G401.6 (cell line): ENCODE results near the gene PIK3R1.

Source experiments
- FAIRE-seq: peaks from 2 replicates; lab custom pipeline; 2012; peaks lifted over from hg19 to GRCh38; lab: Jason Lieb, UNC

PIK3R1 gene

DNA sequence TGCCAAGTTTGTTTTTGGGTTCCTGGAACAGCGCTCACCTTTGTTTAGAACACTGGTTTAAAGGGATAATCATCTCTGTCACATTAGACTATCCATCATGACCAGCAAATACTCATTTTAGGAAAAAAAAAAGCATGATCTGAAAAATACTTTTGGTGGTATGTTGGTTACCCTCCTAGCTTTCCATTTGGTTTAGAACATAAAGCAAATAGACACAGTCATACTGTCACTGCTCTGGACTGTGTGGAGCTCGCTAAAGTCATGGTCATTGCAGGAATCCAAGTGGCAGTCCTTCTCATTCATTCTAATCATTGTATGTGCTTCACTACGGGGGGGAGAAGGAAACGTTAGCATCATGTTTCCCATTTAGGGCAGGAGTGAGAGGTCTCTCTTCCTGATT is 83.5 kb downstream of the PIK3R1 start:
- no peak for FAIRE-seq

DNA sequence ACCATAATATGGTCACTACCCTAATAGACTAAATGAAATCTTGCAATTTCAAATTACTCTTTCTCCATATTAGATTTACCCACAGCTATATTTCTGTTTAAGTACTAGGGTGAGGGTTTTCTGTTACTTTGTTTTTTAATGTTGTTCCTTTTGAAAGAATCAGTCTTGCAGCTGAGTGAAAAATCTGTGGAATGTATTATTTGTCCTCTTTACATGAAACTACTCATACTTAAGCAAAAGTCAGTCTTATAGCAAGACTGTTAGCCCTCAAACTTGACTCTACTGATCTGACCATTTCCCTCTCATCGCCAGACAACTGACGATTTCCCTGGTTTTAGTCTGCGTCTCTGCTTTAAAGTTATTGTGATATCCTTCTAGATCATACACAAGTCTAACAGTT is 84.0 kb downstream of the PIK3R1 start:
- FAIRE-seq, result no peak

DNA sequence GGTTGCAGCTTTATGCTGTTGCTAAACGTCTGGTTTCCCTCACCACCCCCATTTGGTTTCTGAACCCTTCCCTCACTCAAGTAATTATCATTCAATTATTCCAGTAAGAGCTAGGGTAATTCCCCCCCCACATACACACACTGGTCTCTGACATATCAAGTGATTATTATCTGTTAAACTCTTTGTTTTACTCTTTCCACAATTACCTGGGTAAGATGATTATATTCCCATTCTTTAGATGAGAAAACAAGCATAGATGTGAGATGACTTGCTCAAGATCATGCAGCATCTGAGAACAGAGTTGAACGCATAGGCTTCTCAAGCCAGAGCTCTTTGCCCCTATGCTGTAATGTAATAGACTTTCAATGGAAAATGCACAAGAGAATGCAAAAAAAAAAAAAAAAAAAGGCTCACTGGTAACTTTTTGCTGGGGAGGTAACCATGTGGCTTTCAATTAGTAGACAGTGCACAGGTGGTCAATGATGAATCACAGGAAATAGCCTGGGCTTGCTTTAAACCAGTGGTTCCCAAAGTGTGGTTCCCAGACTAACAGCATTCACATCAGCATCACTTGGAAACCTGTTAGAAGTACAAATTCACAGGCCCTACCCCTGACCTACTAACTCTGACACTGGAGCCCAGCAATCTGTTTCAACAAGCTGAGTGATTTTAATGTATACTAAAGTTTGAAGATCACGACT is 87.6 kb downstream of the PIK3R1 start:
- FAIRE-seq, result no peak

DNA sequence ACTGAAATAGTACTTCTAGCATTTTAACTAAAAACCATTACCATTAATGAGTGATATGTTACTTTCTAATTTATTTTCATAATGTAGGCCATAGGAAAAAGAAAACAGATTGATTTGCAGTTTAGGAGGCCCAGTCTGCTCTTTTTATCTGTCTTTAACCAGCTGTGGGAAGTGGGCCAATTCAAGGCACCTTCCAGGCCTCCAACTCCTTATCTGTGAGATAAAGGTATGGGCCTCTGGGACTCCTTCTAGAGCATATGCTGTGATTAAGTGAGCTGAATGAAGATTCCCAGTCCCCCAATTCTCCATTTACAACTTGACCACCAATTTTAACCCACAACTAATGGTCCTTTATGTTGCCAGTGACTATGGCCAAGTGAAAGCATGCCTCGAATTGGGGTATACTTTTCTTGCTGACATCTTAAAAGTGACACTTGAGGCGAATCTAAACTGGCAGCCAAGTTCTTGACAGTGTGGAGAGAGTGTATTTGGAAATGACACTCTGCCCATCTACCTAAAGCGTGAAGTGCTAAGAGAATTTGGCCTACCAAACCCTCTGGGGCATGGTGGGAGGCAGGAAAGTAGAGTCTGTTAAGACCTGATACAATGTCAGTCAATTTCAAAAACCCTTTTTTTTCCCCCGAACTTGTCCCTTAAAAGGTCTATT is 88.3 kb downstream of the PIK3R1 start:
- FAIRE-seq, result no peak

DNA sequence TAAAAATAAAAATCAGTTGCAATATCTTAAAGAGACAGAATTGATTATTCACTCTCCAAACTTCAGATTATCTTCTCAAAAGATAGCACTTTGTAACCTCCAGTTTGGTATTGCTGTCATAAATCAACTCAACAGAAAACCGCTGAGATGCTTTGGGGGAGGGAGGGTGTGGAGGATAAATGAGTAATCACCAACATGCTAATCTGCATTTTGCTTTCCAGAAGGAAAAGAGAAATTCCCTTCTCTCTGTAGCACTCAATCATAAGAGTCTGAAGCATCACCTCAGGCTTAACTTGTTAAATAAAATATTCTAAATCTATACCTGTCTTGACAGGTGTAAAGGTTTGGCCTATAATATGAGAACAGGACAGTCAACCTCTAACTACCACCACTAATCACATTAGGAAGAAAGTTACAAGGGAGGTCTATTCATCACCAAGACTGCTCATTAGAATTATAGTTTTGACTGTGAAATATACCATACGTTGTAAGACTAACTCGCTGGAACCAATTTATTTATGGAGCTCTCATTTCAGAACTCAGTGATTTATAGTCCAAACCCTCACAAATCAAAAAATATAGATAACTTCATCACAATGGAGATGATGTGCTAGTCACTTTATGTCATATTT is 89.0 kb downstream of the PIK3R1 start:
- no peak for FAIRE-seq

DNA sequence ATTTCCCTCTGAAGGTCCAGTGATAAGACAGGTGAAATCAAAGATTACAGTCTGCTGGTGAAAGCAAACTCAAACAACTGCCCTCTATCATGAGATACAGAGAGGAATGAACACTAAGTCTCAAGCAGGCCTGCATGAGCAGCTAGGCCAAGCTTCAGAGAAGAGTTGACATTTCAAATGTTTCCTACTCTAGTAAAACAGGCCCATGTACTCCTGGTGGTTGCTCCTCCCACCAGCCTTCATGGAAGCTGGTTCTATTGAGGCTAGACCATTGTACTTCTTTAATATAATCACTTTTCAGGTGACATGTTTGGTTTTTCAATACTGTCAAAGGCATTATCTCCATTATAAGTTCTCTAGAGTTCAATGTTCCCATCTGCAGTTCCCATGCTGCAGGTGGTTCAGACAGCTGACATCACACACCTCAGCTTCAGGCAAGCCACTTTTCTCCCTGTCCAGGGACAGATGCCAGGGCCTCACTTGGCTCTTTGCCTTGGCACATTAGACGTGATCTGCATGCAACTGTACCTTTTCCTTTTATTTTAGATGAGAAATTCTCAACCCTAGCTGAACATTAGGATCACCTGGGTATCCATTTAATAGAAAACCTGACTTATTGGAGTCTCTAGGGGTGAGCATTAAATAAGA is 89.8 kb downstream of the PIK3R1 start:
- no peak for FAIRE-seq

DNA sequence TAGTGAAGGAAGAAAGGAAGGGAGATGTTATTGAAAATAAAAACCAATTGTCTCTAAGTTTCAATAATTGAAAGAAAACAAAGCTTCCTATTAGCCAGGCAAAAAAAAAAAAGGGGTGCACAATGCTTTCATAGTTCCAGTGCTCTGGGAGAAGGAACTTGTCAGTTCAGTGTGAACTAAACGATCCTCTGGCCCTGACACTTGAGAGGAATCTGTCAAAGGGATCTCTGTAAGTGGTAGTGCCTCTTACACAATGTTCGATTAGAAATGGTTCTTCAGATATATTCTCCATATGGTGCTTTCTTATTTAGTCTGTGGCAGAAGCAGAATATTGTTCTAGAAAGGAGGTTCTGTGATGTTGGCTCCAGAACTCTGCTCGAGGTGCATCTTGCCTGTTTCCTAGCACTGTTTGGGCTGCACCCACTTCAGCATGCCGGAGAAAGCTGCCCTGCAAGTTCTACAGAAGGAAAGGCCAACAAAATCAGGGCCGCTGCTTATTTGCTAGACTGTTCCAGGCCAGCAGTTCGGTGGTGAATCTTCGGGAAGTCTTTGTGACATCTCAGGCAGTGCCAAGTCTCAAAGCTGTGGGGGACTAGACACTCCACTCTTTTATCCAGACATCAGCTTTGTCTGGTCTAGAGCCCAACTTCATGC is 90.9 kb downstream of the PIK3R1 start:
- no peak for FAIRE-seq

DNA sequence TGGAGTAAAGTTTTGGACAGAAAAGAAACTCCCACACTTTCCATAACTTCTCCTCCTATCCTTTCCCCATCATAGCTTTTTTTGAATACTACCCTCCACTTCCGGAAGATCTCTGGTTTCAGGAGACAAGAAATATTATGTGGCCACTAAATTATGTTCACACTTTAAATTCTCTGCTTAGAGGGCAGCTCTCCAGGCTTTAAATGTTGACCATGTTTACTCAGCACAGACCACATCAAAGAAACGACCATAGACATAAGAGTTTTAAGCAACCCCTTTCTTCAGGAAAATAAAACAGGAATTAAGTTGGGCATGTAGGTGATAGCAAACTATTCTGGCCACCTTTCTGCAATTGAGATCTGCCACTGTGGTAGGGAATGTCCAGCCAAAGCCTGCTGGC is 97.8 kb downstream of the PIK3R1 start:
- FAIRE-seq, result no peak

DNA sequence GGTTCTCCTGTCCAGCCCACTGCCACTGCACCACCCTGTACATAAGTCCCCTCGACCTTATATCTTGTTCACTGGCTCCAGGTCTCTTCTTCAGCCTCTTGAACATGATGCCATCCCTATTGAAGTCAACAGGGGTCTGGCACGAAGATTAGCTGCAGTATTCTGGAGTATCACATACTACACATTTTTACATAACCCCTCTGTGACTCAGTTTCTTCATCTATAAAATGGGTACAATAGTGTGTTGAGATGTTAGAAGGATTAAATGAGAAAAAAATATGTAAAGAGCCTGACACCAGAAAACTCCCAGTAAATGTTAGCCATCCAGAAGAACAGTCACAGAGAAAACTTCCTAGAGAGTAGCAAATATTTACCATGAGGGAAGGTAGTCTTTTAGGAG is 98.9 kb downstream of the PIK3R1 start:
- FAIRE-seq, result no peak

DNA sequence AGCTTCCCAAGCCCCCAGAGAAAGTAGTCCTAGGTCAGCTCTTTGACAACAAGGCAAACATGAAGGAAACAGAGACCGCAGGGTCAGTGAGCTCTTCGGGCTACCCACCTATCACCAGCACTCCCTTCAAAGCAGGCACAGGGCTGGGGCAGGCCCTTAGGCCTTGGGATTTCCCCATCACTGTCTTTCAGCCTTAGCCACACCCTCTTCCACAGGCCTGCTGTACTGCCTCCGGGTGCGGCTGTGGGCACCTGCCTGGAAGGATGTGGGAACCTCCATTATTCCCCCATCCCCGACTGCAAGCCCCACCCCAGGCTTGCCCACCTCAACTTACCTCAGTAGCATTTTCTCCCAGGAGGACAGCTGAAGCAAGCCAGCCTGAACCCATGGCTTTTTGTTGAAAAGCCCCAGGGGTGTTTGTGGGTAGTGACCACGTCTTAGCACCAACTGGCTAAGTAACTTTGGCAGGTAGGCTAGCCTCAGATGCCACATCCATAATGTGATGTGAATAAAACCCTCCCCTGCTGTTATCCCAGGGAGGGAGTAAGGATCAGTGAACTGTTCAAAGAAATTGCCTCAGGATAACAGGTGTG is 100.2 kb downstream of the PIK3R1 start:
- no peak for FAIRE-seq

DNA sequence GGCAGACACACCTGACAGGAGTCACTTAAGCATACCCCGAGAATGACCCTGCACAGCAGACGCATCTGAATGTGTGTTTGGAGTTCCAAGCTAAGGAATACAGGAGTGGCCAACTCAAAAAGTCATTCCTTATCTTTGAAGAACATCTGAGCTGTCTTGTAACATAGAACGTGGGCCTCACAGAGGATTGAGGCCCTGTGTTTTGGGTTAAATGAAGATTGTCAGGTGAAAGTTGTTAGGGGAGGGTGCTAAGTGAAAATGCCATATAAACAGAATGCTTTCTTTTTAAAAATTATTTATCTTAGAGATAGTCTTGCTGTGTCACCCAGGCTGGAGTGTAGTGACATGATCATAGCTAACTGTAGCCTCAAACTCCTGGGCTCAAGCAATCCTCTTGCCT is 100.9 kb downstream of the PIK3R1 start:
- FAIRE-seq, result no peak

DNA sequence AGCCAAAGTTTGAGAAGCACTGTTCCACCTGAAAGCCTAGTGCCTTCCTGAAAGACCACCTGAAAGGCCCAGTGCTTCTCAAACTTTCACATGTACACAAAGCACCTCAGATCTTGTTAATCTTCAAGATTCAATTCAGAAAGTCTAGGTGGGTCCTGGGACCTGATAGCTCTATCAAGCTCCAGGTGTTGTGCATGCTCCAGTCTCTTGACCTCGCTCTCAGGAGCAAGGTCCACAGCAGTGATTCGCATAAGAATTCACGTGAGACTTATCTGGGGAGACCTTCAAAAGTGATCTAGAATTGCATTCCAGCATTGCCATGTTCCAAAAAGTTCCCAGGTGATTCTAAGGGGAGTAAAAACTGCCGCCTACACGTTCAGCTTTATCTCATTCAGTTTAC is 102.1 kb downstream of the PIK3R1 start:
- no peak for FAIRE-seq

DNA sequence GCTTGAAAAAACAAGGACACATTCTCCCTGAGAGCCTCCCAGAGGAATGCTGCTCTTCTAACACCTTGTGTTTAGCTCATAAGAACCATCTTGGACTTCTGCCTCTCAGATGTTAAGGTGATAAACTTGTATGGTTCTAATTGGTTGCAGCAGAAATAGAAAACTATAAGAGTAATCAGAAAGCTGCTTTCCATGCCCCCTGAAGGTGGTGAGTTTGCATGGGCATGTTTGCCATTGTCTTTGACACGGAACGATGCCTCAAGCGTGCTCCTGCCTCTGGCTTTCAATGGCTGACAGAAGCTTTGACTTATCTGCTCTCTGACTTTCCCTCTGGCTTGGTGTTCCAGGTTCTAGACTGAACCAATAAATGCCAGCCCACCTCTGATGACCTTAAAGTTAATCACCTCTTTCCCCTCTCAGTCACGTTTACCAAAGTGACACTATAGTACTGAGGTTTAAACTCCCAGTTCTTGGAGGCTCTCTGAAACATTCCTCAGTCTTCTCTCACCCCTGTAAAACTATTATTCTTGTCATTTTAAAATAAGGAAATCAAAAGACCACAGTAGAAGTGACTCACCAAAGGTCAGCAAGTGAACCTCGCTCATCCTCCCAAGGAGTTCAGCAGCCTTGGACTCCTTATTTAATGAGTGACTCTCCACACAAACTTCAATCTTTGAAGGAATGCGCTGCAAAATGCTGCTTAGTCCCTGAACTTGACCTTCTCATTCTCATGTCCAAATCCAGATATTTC is 103.6 kb downstream of the PIK3R1 start:
- no peak for FAIRE-seq

DNA sequence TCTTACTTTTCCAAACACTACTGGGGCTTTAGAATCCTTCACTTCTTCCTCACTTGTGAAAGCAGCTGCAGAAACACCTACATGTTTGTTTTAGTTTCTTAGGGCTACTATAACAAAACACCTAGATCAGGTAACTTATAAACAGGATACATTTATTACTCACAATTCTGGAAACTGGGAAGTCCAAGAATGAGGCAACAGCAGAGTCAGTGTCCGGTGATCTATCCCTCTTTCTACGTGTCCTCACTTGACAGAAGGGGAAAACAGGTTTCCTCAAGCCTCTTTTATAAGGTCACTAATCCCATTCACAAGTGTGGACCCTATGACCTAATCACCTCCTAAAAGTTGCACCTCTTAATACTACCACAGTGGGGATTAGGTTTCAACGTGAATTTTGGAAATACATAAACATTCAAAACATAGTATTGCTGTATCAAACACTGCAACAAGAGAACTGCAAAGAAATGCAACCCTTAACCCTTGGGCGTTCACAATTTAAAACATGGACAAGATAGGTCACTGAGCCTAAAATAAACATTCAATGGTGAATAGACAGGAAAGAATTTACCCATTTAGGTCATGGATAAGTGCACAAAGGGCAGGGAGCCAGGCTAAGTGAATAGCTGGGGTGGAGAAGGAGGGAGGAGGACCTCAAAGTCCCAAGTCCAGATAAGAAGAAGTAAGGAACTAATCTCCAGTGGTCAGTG is 104.3 kb downstream of the PIK3R1 start:
- no peak for FAIRE-seq

DNA sequence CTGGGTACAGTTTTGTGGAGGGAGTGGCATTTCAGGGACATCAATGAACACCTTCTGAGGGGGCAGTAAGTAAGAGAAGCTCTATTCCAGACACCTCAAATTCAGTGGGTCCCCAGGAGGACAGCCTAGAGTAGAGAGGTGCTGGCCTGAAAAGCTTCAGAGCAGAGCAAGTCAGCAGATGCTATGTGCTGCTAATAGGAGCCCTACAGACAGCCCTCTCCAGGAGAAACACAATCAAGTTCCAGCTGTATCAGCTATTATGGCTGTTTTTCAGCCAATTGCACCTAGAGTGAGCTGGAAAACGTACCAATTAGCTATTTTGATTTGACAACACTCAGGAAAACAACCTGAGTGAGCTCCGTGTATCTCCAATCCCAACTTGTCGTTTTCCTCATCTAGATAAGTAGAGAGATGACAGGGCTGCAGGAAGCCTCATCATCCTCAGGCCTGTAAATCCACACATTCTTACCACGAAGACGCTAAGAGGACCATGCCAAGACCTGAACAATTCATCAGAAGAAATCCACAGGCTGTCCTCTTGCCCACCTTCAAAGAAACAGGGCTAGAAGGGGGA is 104.9 kb downstream of the PIK3R1 start:
- FAIRE-seq, result no peak

DNA sequence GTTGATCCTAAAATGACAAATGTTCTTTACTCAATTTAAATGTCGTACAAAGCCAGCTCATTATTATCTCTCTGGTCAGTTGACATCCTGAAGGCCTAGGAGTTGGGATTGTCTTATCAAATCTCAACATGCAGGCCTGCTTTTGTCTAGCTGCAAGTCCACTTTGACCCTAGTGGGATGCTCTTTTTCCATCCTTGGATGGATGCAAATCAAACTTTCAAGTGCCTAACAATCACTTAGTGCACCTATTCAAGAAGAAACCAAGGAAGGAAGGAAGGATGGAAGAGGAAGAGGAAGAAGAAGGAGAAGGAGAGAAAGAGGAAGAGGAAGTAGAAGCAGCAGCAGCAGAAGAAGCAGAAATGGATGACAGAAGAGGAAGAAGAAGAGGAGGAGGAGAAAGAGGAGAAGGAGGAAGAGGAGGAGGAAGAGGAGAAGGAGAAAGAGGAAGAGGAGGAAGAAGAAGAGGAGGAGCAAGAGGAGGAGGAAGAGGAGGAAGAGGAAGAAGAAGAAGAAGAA is 109.6 kb downstream of the PIK3R1 start:
- FAIRE-seq, result no peak

DNA sequence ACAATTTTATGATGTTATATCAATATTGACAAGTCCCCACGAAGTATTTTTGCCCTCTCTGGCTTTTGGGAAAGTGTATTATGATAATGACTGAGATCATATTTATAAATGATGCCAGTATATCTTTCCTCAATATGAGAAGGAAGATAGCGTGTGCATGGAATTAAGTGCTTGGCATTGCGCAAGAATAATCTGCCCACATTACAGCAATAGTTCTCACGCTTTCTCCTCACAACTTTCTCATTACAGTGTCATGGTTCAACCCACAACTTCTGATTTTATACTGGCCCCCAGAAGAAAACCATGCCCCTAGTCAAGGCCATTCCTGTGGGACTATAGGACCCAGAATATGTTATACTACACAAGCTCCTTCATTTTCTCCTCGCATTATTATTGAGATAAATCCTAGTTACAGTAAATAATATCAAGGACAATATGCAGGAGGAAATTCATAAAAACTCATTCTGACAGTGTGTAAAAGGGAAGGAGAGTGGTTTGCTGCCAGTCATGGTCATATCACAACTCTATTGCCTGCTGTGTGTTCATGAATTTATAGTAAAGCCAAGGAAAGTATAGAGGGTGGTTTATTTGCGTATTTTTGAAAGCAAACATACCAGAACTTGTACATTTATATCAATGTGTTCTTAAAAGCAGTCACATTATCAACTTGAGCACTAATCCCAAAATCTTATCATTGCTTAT is 114.1 kb downstream of the PIK3R1 start:
- no peak for FAIRE-seq

DNA sequence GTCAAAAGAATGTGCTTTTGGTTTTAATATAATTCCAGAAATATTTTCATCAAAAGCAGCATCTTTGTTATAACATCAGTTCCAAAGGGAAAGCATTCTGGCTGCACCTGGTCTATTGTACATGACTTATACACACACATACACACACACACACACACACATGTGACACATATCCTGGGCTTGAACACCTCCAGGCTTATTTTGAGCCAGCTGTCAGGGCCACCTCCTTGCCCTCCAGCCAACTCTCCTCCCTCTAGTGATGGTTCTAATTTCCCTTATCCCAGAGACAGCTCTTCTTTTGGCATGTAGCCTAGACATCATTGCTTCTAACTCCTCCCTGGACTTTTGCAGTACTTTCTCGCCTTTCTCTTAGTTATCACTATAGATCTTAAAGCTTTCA is 115.0 kb downstream of the PIK3R1 start:
- no peak for FAIRE-seq

DNA sequence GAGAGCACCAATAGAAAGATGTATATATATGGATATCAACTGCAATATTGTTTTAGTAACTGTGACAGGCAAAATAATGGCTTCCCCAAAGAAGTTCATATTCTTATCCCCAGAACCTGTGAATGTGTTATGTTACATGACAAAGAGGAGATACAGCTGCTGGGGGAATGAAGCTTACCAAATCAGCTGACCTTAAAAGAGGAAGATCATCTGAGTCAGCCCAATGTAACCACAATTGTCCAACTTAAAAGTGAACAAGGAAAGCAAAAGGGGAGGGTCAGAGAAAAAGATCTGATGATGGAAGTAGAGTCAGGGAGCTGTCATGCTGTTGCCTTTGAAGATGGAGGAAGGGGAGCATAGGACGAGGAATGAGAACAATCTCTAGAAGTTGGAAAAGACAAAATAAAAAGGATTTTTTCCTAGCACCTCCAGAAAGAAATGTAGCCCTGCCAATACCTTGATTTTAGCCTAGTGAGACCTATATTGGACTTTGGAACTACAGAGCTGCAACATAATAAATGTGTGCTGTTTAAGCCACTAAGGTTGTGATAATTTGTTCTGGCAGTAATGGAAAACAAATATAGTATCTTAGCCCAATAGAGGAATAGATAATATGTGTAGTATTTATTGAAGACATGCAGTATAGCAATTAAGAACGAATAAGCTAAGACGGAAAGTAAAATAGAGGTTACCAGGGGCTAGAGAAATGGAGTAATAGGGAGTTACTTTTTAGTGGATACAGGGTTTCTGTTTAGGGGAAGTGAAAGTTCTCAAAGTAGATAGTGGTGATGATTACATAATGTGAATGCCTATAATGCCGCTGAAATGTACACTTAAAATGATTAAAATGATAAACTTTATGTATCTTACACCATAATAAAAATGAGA is 115.9 kb downstream of the PIK3R1 start:
- FAIRE-seq, result no peak
